K562 (cell line): ENCODE data around the gene MED15. TPM values are rescaled to one million over a fixed set of nuclear protein-coding genes. Genes with fewer than 3 reads are reported as not detected.

Source experiments
- ATAC-seq: fragments of 200-7000 bp; cut with Tn5 transposase; 3 replicates; pipeline ENCODE4 v1.9.1; 2020; ENCODE audit warnings: moderate library complexity
- BruUV-seq: library from RNA; stranded (reverse); fragments of 400-500 nt; replicated peaks from 2 replicates; lab custom pipeline; 2021; lab: Mats Ljungman, UMichigan
- CTCF ChIA-PET: fragments of 300-600 bp; formaldehyde crosslinking; extraction: SDS; loops from one replicate; lab custom pipeline; 2021; ENCODE audit warnings: low intra/inter-chr PET ratio; lab: Yijun Ruan, JAX
- POLR2A ChIA-PET: fragments of 300-600, 350-650 bp; sonication (Branson Sonifier 250); formaldehyde crosslinking; extraction: SDS; loops from one replicate; lab custom pipeline; 2021; ENCODE audit warnings: antibody characterized with exemption, inconsistent platforms; lab: Yijun Ruan, JAX
- DNase-seq, 4 experiments: peaks; one replicate each; pipeline versions ENCODE4 v3.0.0 to v3.0.0-alpha.2; 2011 to 2018; ENCODE audit warnings: low spot score in 3 of 4, mixed read lengths in 3 of 4; ENCODE audit errors: extremely low read depth in 1 of 4
- FAIRE-seq: peaks from 2 replicates; lab custom pipeline; 2011; peaks lifted over from hg19 to GRCh38; lab: Jason Lieb, UNC
- H2AFZ ChIP-seq: 2 replicates; pipeline ENCODE4 v1.6.0; 2011; ENCODE audit warnings: low read depth, low read length, control low read depth, inconsistent platforms
- H3K27ac ChIP-seq: fragments of 200-600 bp; 3 replicates; pipeline ENCODE4 v1.8.0; 2011; ENCODE audit warnings: low read depth, mild to moderate bottlenecking, control low read depth, inconsistent platforms, low read length, moderate library complexity, mixed read lengths; ENCODE audit errors: extremely low read depth
- H3K27me3 ChIP-seq, 2 experiments: fragments of 300-600 bp in 1 of 2; 2 replicates in 1 of 2; 3 replicates in 1 of 2; pipeline versions ENCODE4 v1.6.0 to v1.8.0; 2011; ENCODE audit warnings: inconsistent platforms in 2 of 2, low read length in 2 of 2, mild to moderate bottlenecking in 1 of 2, mixed read lengths in 1 of 2, moderate library complexity in 1 of 2; ENCODE audit not compliant: control insufficient read depth in 2 of 2, insufficient read depth in 2 of 2
- H3K36me3 ChIP-seq: fragments of 300-600 bp; 3 replicates; pipeline ENCODE4 v1.8.0; 2011; ENCODE audit warnings: mild to moderate bottlenecking, low read length, inconsistent platforms; ENCODE audit not compliant: control insufficient read depth, insufficient read depth
- H3K4me1 ChIP-seq, 2 experiments: fragments of 200-600 bp in 1 of 2; replicated peaks in 1 of 2; 2 replicates in 1 of 2; 3 replicates in 1 of 2; pipeline versions ENCODE4 v1.5.1 to v1.8.0; 2011; ENCODE audit warnings: inconsistent platforms in 2 of 2, low read length in 2 of 2, mild to moderate bottlenecking in 1 of 2, mixed read lengths in 1 of 2, moderate library complexity in 1 of 2; ENCODE audit not compliant: control insufficient read depth in 2 of 2, insufficient read depth in 2 of 2
- H3K4me2 ChIP-seq: 2 replicates; pipeline ENCODE4 v1.6.1; 2011; ENCODE audit warnings: low read length, control low read depth, inconsistent platforms, mixed read lengths; ENCODE audit not compliant: insufficient read depth
- H3K4me3 ChIP-seq: fragments of 200-600 bp; sonication (generic), shearing (Covaris generic); 2 replicates; pipeline ENCODE4 v1.5.1; 2016; ENCODE audit warnings: control low read depth, inconsistent platforms
- H3K79me2 ChIP-seq: fragments of 200-600 bp; 3 replicates; pipeline ENCODE4 v1.8.0; 2011; ENCODE audit warnings: low read length, inconsistent platforms; ENCODE audit not compliant: control insufficient read depth, insufficient read depth
- H3K9ac ChIP-seq, 2 experiments: 2 replicates each; pipeline versions ENCODE4 v1.6.0 to v1.6.1; 2011; ENCODE audit warnings: low read depth in 2 of 2, low read length in 2 of 2, control low read depth in 1 of 2, inconsistent platforms in 1 of 2, mild to moderate bottlenecking in 1 of 2, mixed read lengths in 1 of 2; ENCODE audit not compliant: insufficient read depth in 1 of 2
- H3K9me1 ChIP-seq: one replicate; pipeline ENCODE4 v1.6.0; 2011; ENCODE audit warnings: inconsistent platforms, mild to moderate bottlenecking, low read length, moderate library complexity; ENCODE audit not compliant: control insufficient read depth, insufficient read depth
- H3K9me3 ChIP-seq: replicated peaks from 2 replicates; pipeline ENCODE4 v1.5.1; 2011; ENCODE audit warnings: low read depth, low read length, inconsistent platforms; ENCODE audit not compliant: control insufficient read depth, insufficient read depth
- H4K20me1 ChIP-seq: replicated peaks from 2 replicates; pipeline ENCODE4 v1.6.1; 2011; ENCODE audit warnings: low read length, inconsistent platforms, mixed read lengths; ENCODE audit not compliant: control insufficient read depth, insufficient read depth
- BRD9 ChIP-seq: fragments of 450-650 bp; IDR thresholded peaks from 2 replicates; pipeline ENCODE4 v1.6.1; 2018; ENCODE audit warnings: low read depth; ENCODE audit not compliant: partially characterized antibody
- CEBPZ ChIP-seq: fragments of 150-350 bp; IDR thresholded peaks from 2 replicates; pipeline ENCODE4 v1.6.1; 2014; ENCODE audit warnings: low read depth, mild to moderate bottlenecking, low read length, borderline replicate concordance
- E4F1 ChIP-seq: fragments of 250-450 bp; sonication (Bioruptor Pico); IDR thresholded peaks from 2 replicates; pipeline ENCODE4 v1.5.0; 2021; ENCODE audit warnings: mild to moderate bottlenecking, borderline replicate concordance
- ETV1 ChIP-seq: fragments of 450-650 bp; conservative IDR thresholded peaks from 2 replicates; pipeline ENCODE4 v1.6.1; 2016; ENCODE audit warnings: missing genetic modification characterization, control low read depth, low read depth, missing compliant biosample characterization
- NCOA2 ChIP-seq, 2 experiments: fragments of 450-650 bp; IDR thresholded peaks; 2 replicates each; pipeline ENCODE4 v1.6.1; 2018; ENCODE audit warnings: mild to moderate bottlenecking in 2 of 2, moderate library complexity in 1 of 2; ENCODE audit not compliant: partially characterized antibody in 2 of 2
- PURB ChIP-seq: sonication (generic); formaldehyde crosslinking; IDR thresholded peaks from 2 replicates; pipeline ENCODE4 v1.9.0; 2021; ENCODE audit warnings: low read depth, mild to moderate bottlenecking, missing genetic modification reagents
- SRF ChIP-seq, 2 experiments: fragments of 250-450, 450-650 bp in 1 of 2; sonication (Bioruptor Pico) in 1 of 2; sonication (generic) in 1 of 2; formaldehyde crosslinking; IDR thresholded peaks; 2 replicates each; pipeline versions ENCODE4 v1.5.0 to v1.5.1; 2020 to 2022; ENCODE audit warnings: mild to moderate bottlenecking in 1 of 2, missing genetic modification reagents in 1 of 2
- THRB ChIP-seq: fragments of 450-650 bp; formaldehyde crosslinking; conservative IDR thresholded peaks from 2 replicates; pipeline ENCODE4 v1.4.0; 2022; ENCODE audit warnings: mild to moderate bottlenecking, missing genetic modification characterization
- ZC3H11A ChIP-seq: IDR thresholded peaks from 2 replicates; pipeline ENCODE4 v1.6.1; 2012; ENCODE audit warnings: low read depth, low read length, improper control_type of control experiment
- ZFP30 ChIP-seq: fragments of 250-450 bp; sonication (Bioruptor Pico); IDR thresholded peaks from 2 replicates; pipeline ENCODE4 v1.8.0; 2022; ENCODE audit warnings: moderate library complexity, mild to moderate bottlenecking, inconsistent platforms, borderline replicate concordance
- ZNF274 ChIP-seq: IDR thresholded peaks from 2 replicates; pipeline ENCODE4 v1.6.1; 2011; ENCODE audit warnings: low read depth, mild to moderate bottlenecking, low read length, moderate library complexity, borderline replicate concordance
- ZNF699 ChIP-seq: fragments of 250-450 bp; sonication (Bioruptor Pico); IDR thresholded peaks from 2 replicates; pipeline ENCODE4 v1.8.0; 2021; ENCODE audit warnings: mild to moderate bottlenecking, moderate library complexity; ENCODE audit not compliant: insufficient replicate concordance
- WGBS: fragments of 100-300 bp; shearing (Covaris generic); methylation state at CpG from one replicate; pipeline ENCODE4 v1.1.6; 2016; ENCODE audit warnings: low coverage, mixed read lengths; ENCODE audit not compliant: insufficient coverage; ENCODE audit errors: missing lambda C conversion rate; 5-methylcytosine and 5-hydroxymethylcytosine counted together
- in situ Hi-C: fragments of 300-500 bp; cut with MboI; formaldehyde crosslinking; loops from 4 replicates; pipeline ENCODE4 v1.15.0; 2018; ENCODE audit warnings: inconsistent platforms, mixed read lengths
- intact Hi-C: fragments of 100-400 bp; cut with micrococcal nuclease; formaldehyde crosslinking; loops from 2 replicates; pipeline ENCODE4 v1.14.2; 2022
- polyA plus RNA-seq, 8 experiments: library from polyadenylated mRNA; depleted of rRNA in 4 of 8; stranded (reverse) in 5 of 8; unstranded in 3 of 8; fragments of >200 nt; fragmentation: Nextera tagmentation in 2 of 8; fragmentation: Illumina TruSeq in 1 of 8; extraction: Ambion mirVana in 2 of 8; extraction: Trizol in 1 of 8; gene quantifications; 2 replicates each; pipeline versions ENCODE4 v1.2.1 to v1.2.3, GENCODE V29; 2011 to 2014; ENCODE audit warnings: inconsistent platforms in 1 of 8, missing spikeins in 1 of 8
- total RNA-seq, 7 experiments: library from RNA; depleted of rRNA in 6 of 7; stranded (reverse); fragments of >200 nt in 6 of 7; fragmentation: Illumina TruSeq in 2 of 7; extraction: Trizol in 2 of 7; gene quantifications; 2 replicates each; pipeline versions ENCODE4 v1.2.1 to v1.2.3, GENCODE V29; 2011 to 2021; ENCODE audit warnings: low replicate concordance in 1 of 7

MED15 gene
- total and polyA plus RNA-seq, 9 of the 15 experiments (the other 6 are each of a cell fraction or from before 2014, with no cell fraction given): 4.0 to 271 (median 60.1) TPM

- no TSS peak for BruUV-seq
- no peak for FAIRE-seq
- POLR2A ChIA-PET: interaction anchor here (0.6 to 2.8 kb wide), 7 partner anchors 10 to 508 kb away, joined by 3 to 16 read pairs (median 5); no protein-coding TSS in a partner anchor
- TF ChIP-seq ZNF699 (CRISPR knock-in tag) (no peak), CEBPZ (no peak), THRB (CRISPR knock-in tag) (no peak), ZFP30 (CRISPR knock-in tag) (0 out of 2 replicates have a peak, but pooled peaks have one; percentile 6), E4F1 (CRISPR knock-in tag) (no peak), ZNF274 (no peak), SRF (CRISPR knock-in tag; IDR thresholded peaks at IDR 0.05) (0 out of 4 replicates have a peak, but pooled peaks of 1 of the 2 experiments have one; percentile 26), NCOA2 (IDR thresholded peaks at IDR 0.05; ENCODE audit: partially characterized antibody in 2 of 2) (no peak), BRD9 (no peak), ETV1 (peak; percentile 28; the same call in 1 of the 2 replicates), ZC3H11A (0 out of 2 replicates have a peak, but pooled peaks have one; percentile 31), PURB (CRISPR knock-in tag) (0 out of 2 replicates have a peak, but pooled peaks have one; percentile 84)
Measured at GRCh38 chr22:20627432-20627831, 120.0 kb downstream of the MED15 start.

More at GRCh38 chr22:20627432-20627831, 120.0 kb downstream of the MED15 start:
- no peaks in the 10 kb centered on the region for H3K9me3 ChIP-seq
- CTCF ChIA-PET: no interaction called here
- H3K27ac ChIP-seq: no peak overlapping the region
- peaks cover 0 to 3% of the 10 kb centered on the region in 2 experiments; a peak in 1 of 5 replicates for H3K4me1 ChIP-seq
- ATAC-seq: no peak
- H3K4me3 ChIP-seq: no peak overlapping the region
- 10% methylated on average over 5 of the region's 5 CpGs for WGBS
- H3K9ac ChIP-seq: no peak overlapping the region
- no peaks in the 10 kb centered on the region for H3K36me3 ChIP-seq
- no peaks in the 10 kb centered on the region for H3K9me1 ChIP-seq
- DNase-seq: no peak
- peaks cover 43 to 73% of the 10 kb centered on the region in 2 experiments for H3K27me3 ChIP-seq
- no peaks in the 10 kb centered on the region for H3K79me2 ChIP-seq
- H4K20me1 ChIP-seq: peaks cover 20% of the 10 kb centered on the region
- H2AFZ ChIP-seq: no peak overlapping the region
- H3K4me2 ChIP-seq: no peak overlapping the region
- in situ Hi-C loops (no loop called here), intact Hi-C loops (no loop called here)
